IMR-90 (cell line): Measurements from ENCODE around the gene SLC23A2. TPM values are rescaled to one million over a fixed set of nuclear protein-coding genes. Genes with fewer than 3 reads are reported as not detected.

Source experiments
- ATAC-seq: fragments of 200-7000 bp; cut with Tn5 transposase; 2 replicates; pipeline ENCODE4 v1.9.1; 2020; ENCODE audit warnings: low read depth, mild to moderate bottlenecking, moderate library complexity
- BruUV-seq: library from RNA; stranded (reverse); fragments of 400-500 nt; replicated peaks from 2 replicates; lab custom pipeline; 2021; lab: Mats Ljungman, UMichigan
- CTCF ChIA-PET: fragments of 300-600 bp; formaldehyde crosslinking; extraction: SDS; loops from one replicate; lab custom pipeline; 2021; ENCODE audit warnings: antibody characterized with exemption; lab: Yijun Ruan, JAX
- POLR2A ChIA-PET: fragments of 300-600 bp; sonication (Branson Sonifier 250); formaldehyde crosslinking; loops from one replicate; lab custom pipeline; 2022; ENCODE audit warnings: antibody characterized with exemption; ENCODE audit not compliant: unreplicated experiment; lab: Charles Lee
- DNase-seq: peaks from one replicate; pipeline ENCODE4 v3.0.0; 2013
- H2AFZ ChIP-seq: replicated peaks from 2 replicates; pipeline ENCODE3; 2013; ENCODE audit warnings: low read length, mild to moderate bottlenecking; ENCODE audit not compliant: poor library complexity
- H2AK5ac ChIP-seq: 2 replicates; pipeline ENCODE4 v1.6.1; 2013; ENCODE audit warnings: low read depth, low read length, inconsistent platforms
- H2AK9ac ChIP-seq: replicated peaks from 2 replicates; pipeline ENCODE3; 2013; ENCODE audit warnings: mild to moderate bottlenecking, low read depth, low read length, moderate library complexity; ENCODE audit not compliant: poor library complexity
- H2BK120ac ChIP-seq: 2 replicates; pipeline ENCODE4 v1.6.1; 2013; ENCODE audit warnings: low read depth, low read length, inconsistent platforms
- H2BK15ac ChIP-seq: 3 replicates; pipeline ENCODE4 v1.6.1; 2013; ENCODE audit warnings: low read depth, low read length, inconsistent platforms
- H2BK20ac ChIP-seq: 2 replicates; pipeline ENCODE4 v1.6.1; 2013; ENCODE audit warnings: low read depth, mild to moderate bottlenecking, inconsistent platforms, low read length, moderate library complexity
- H2BK5ac ChIP-seq: 2 replicates; pipeline ENCODE4 v1.6.1; 2013; ENCODE audit warnings: mild to moderate bottlenecking, low read depth, low read length, inconsistent platforms; ENCODE audit not compliant: poor library complexity, severe bottlenecking
- H3K14ac ChIP-seq: replicated peaks from 2 replicates; pipeline ENCODE4 v1.6.1; 2013; ENCODE audit warnings: low read depth, low read length, inconsistent platforms
- H3K18ac ChIP-seq: 2 replicates; pipeline ENCODE4 v1.6.1; 2013; ENCODE audit warnings: low read depth, low read length, control low read depth
- H3K23ac ChIP-seq: 2 replicates; pipeline ENCODE4 v1.6.1; 2013; ENCODE audit warnings: low read depth, low read length, inconsistent platforms
- H3K27ac ChIP-seq: 2 replicates; pipeline ENCODE4 v1.5.1; 2013; ENCODE audit warnings: mild to moderate bottlenecking, control low read depth, low read length; ENCODE audit not compliant: insufficient read depth
- H3K27me3 ChIP-seq: 2 replicates; pipeline ENCODE4 v1.6.1; 2013; ENCODE audit warnings: low read length; ENCODE audit not compliant: control insufficient read depth, insufficient read depth
- H3K36me3 ChIP-seq: 2 replicates; pipeline ENCODE4 v1.6.1; 2013; ENCODE audit warnings: low read length, mixed read lengths; ENCODE audit not compliant: control insufficient read depth, insufficient read depth
- H3K4ac ChIP-seq: 2 replicates; pipeline ENCODE4 v1.6.1; 2013; ENCODE audit warnings: low read depth, low read length, inconsistent platforms
- H3K4me1 ChIP-seq: 2 replicates; pipeline ENCODE4 v1.6.1; 2013; ENCODE audit warnings: low read length, mixed read lengths; ENCODE audit not compliant: control insufficient read depth, insufficient read depth
- H3K4me2 ChIP-seq: 2 replicates; pipeline ENCODE4 v1.6.1; 2013; ENCODE audit warnings: low read depth, mild to moderate bottlenecking, control low read depth, low read length, moderate library complexity
- H3K4me3 ChIP-seq: 2 replicates; pipeline ENCODE4 v1.5.1; 2013; ENCODE audit warnings: low read depth, mild to moderate bottlenecking, control low read depth, low read length, moderate library complexity; ENCODE audit not compliant: insufficient read depth
- H3K56ac ChIP-seq: 2 replicates; pipeline ENCODE4 v1.6.1; 2013; ENCODE audit warnings: low read length, inconsistent platforms; ENCODE audit not compliant: insufficient read depth; ENCODE audit errors: extremely low read depth
- H3K79me1 ChIP-seq, 2 experiments: 2 replicates each; pipeline ENCODE4 v1.6.1; 2013; ENCODE audit warnings: low read length in 2 of 2, inconsistent platforms in 1 of 2, low read depth in 1 of 2
- H3K9ac ChIP-seq: 2 replicates; pipeline ENCODE4 v1.6.1; 2013; ENCODE audit warnings: low read depth, low read length, control low read depth
- H3K9me1 ChIP-seq: 2 replicates; pipeline ENCODE4 v1.6.1; 2013; ENCODE audit warnings: low read length, inconsistent platforms; ENCODE audit not compliant: insufficient read depth
- H3K9me3 ChIP-seq: 2 replicates; pipeline ENCODE4 v1.6.1; 2013; ENCODE audit warnings: low read length; ENCODE audit not compliant: control insufficient read depth, insufficient read depth
- H4K20me1 ChIP-seq: 2 replicates; pipeline ENCODE4 v1.6.1; 2013; ENCODE audit warnings: low read length, inconsistent platforms; ENCODE audit not compliant: insufficient read depth
- H4K5ac ChIP-seq: 2 replicates; pipeline ENCODE4 v1.6.1; 2013; ENCODE audit warnings: mild to moderate bottlenecking, low read depth, low read length, control low read depth
- H4K8ac ChIP-seq, 2 experiments: 2 replicates each; pipeline ENCODE4 v1.6.1; 2013; ENCODE audit warnings: low read depth in 2 of 2, low read length in 2 of 2, control low read depth in 1 of 2, inconsistent platforms in 1 of 2
- H4K91ac ChIP-seq: 2 replicates; pipeline ENCODE4 v1.6.1; 2013; ENCODE audit warnings: low read depth, low read length, inconsistent platforms; ENCODE audit not compliant: insufficient read depth
- BHLHE40 ChIP-seq: fragments of 150-350 bp; IDR thresholded peaks from 2 replicates; pipeline ENCODE4 v1.6.1; 2016; ENCODE audit warnings: mild to moderate bottlenecking, low read depth, low read length
- CEBPB ChIP-seq: IDR thresholded peaks from 2 replicates; pipeline ENCODE4 v1.6.1; 2012; ENCODE audit warnings: low read depth, low read length, improper control_type of control experiment
- CHD1 ChIP-seq: IDR thresholded peaks from 2 replicates; pipeline ENCODE4 v1.6.1; 2012; ENCODE audit warnings: low read depth, low read length, improper control_type of control experiment
- FOS ChIP-seq: fragments of 150-350 bp; IDR thresholded peaks from 2 replicates; pipeline ENCODE4 v1.6.1; 2016; ENCODE audit warnings: low read depth, low read length
- MAFK ChIP-seq: IDR thresholded peaks from 2 replicates; pipeline ENCODE4 v1.6.1; 2012; ENCODE audit warnings: low read depth, low read length, improper control_type of control experiment
- MAZ ChIP-seq: IDR thresholded peaks from 2 replicates; pipeline ENCODE4 v1.6.1; 2012; ENCODE audit warnings: low read depth, mild to moderate bottlenecking, low read length, improper control_type of control experiment, moderate library complexity, borderline replicate concordance
- MXI1 ChIP-seq: IDR thresholded peaks from 2 replicates; pipeline ENCODE4 v1.6.1; 2012; ENCODE audit warnings: low read depth, mild to moderate bottlenecking, low read length, moderate library complexity, borderline replicate concordance
- NFE2L2 ChIP-seq: fragments of 150-350 bp; IDR thresholded peaks from 2 replicates; pipeline ENCODE4 v1.6.1; 2016; ENCODE audit warnings: low read depth, mild to moderate bottlenecking, low read length
- POLR2A ChIP-seq: IDR thresholded peaks from 2 replicates; pipeline ENCODE4 v1.6.1; 2012; ENCODE audit warnings: mild to moderate bottlenecking, low read depth, low read length
- RAD21 ChIP-seq: IDR thresholded peaks from 2 replicates; pipeline ENCODE4 v1.6.1; 2012; ENCODE audit warnings: low read length, improper control_type of control experiment
- RCOR1 ChIP-seq: IDR thresholded peaks from 2 replicates; pipeline ENCODE4 v1.6.1; 2012; ENCODE audit warnings: mild to moderate bottlenecking, low read length, improper control_type of control experiment; ENCODE audit not compliant: insufficient replicate concordance
- RFX5 ChIP-seq: IDR thresholded peaks from 2 replicates; pipeline ENCODE4 v1.8.0; 2012; ENCODE audit warnings: low read depth, mild to moderate bottlenecking, low read length, moderate library complexity
- SMC3 ChIP-seq: fragments of 150-350 bp; IDR thresholded peaks from 2 replicates; pipeline ENCODE4 v1.6.1; 2016; ENCODE audit warnings: low read depth, mild to moderate bottlenecking, antibody characterized with exemption, low read length, moderate library complexity
- USF2 ChIP-seq: fragments of 150-350 bp; IDR thresholded peaks from 2 replicates; pipeline ENCODE4 v1.6.1; 2017; ENCODE audit warnings: mild to moderate bottlenecking, antibody characterized with exemption, low read length, low read depth
- WGBS, 2 experiments: methylation state at CpG; one replicate each; pipeline versions ENCODE4 v1.1.5 to v1.1.7; 2013; ENCODE audit warnings: missing lambda C conversion rate in 2 of 2; ENCODE audit not compliant: insufficient read length in 1 of 2; ENCODE audit errors: extremely low coverage in 2 of 2; 5-methylcytosine and 5-hydroxymethylcytosine counted together
- dilution Hi-C: fragments of 300-500 bp; cut with HindIII; formaldehyde crosslinking; loops from one replicate; pipeline ENCODE4 v1.14.3; 2018; ENCODE audit warnings: low sequenced_read_pairs; ENCODE audit not compliant: unreplicated experiment
- in situ Hi-C: fragments of 300-500 bp; cut with MboI; formaldehyde crosslinking; loops from 3 replicates; pipeline ENCODE4 v1.14.3; 2019; ENCODE audit warnings: low sequenced_read_pairs, inconsistent platforms, mixed read lengths
- intact Hi-C: fragments of 100-400 bp; cut with micrococcal nuclease; formaldehyde crosslinking; loops from 2 replicates; pipeline ENCODE4 v1.10.0; 2022
- polyA plus RNA-seq, 3 experiments: library from polyadenylated mRNA; depleted of rRNA; stranded (reverse); fragments of >200 nt; gene quantifications; 2 replicates each; pipeline ENCODE4 v1.2.3, GENCODE V29; 2012; ENCODE audit warnings: low replicate concordance in 1 of 3
- total RNA-seq: library from RNA; depleted of rRNA; stranded (reverse); fragments of >200 nt; gene quantifications from 2 replicates; pipeline ENCODE4 v1.2.3, GENCODE V29; 2012
- TF ChIP-seq, protein P1 (sequence below): conservative IDR thresholded peaks from 2 replicates; pipeline ENCODE4 v1.5.1; 2012; ENCODE audit warnings: mild to moderate bottlenecking, low read depth, low read length, improper control_type of control experiment
- TF ChIP-seq, protein P2 (sequence below): fragments of 150-350 bp; IDR thresholded peaks from 2 replicates; pipeline ENCODE4 v1.6.1; 2016; ENCODE audit warnings: low read depth, mild to moderate bottlenecking, low read length, moderate library complexity, borderline replicate concordance

SLC23A2 gene
- total and polyA plus RNA-seq, 2 of the 4 experiments (the other 2 are of a cell fraction) = 10.2 to 14.4 TPM

DNA sequence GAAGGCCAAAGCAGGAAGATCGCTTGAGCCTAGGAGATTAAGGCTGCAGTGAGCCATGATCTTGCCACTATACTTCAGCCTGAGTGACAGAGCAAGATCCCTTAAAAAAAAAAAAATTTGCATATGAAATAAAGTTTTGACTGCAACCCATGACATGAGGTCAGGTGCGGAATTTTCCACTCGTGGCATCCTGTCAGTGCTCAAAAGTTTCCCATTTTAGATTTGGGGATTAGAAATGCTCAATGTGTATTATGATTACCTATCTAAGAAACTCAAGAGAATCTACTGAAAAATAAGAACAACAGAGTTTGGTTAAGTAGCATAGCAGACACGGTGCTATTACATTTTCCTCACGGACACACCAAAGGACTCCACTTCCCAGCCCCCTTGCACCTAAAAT is 11.7 kb downstream of the SLC23A2 start:
- Histone ChIP-seq H3K23ac (no peak overlapping the region), H2AFZ (no peak overlapping the region), H3K9ac (no peak overlapping the region), H2BK20ac (no peak overlapping the region), H2AK9ac (no peak overlapping the region), H3K9me3 (no peaks in the 10 kb centered on the region), H4K91ac (no peak overlapping the region), H2BK15ac (no peak overlapping the region), H3K18ac (no peak overlapping the region), H3K4me2 (no peak overlapping the region), H3K14ac (no peak overlapping the region), H3K4ac (no peak overlapping the region), H3K4me1 (no peaks in the 10 kb centered on the region; the same call in 1 of the 2 replicates), H3K56ac (no peak overlapping the region), H2AK5ac (no peak overlapping the region), H3K79me1 (peaks cover 8 to 46% of the 10 kb centered on the region in 2 experiments; a peak in 3 of 4 replicates), H2BK5ac (no peak overlapping the region), H3K27ac (no peak overlapping the region), H3K4me3 (no peak overlapping the region), H3K36me3 (no peaks in the 10 kb centered on the region), H2BK120ac (no peak overlapping the region), H4K5ac (no peak overlapping the region), H3K9me1 (no peaks in the 10 kb centered on the region), H3K27me3 (no peaks in the 10 kb centered on the region), H4K20me1 (peaks cover 20% of the 10 kb centered on the region), H4K8ac (no peak overlapping the region)
- ChIA-PET CTCF (no interaction called here), POLR2A (no interaction called here)
- ATAC-seq (no peak), DNase-seq (no peak)
- intact Hi-C loops = no loop called here
- TF ChIP-seq POLR2A (no peak), RAD21 (no peak), MAZ (no peak), SMC3 (no peak), RFX5 (no peak), USF2 (no peak), FOS (no peak), NFE2L2 (no peak), MAFK (no peak), CEBPB (no peak), MXI1 (no peak), RCOR1 (no peak), CHD1 (no peak), BHLHE40 (no peak)
- TF ChIP-seq, protein P1, sequence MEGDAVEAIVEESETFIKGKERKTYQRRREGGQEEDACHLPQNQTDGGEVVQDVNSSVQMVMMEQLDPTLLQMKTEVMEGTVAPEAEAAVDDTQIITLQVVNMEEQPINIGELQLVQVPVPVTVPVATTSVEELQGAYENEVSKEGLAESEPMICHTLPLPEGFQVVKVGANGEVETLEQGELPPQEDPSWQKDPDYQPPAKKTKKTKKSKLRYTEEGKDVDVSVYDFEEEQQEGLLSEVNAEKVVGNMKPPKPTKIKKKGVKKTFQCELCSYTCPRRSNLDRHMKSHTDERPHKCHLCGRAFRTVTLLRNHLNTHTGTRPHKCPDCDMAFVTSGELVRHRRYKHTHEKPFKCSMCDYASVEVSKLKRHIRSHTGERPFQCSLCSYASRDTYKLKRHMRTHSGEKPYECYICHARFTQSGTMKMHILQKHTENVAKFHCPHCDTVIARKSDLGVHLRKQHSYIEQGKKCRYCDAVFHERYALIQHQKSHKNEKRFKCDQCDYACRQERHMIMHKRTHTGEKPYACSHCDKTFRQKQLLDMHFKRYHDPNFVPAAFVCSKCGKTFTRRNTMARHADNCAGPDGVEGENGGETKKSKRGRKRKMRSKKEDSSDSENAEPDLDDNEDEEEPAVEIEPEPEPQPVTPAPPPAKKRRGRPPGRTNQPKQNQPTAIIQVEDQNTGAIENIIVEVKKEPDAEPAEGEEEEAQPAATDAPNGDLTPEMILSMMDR = no peak
- TF ChIP-seq, protein P2, sequence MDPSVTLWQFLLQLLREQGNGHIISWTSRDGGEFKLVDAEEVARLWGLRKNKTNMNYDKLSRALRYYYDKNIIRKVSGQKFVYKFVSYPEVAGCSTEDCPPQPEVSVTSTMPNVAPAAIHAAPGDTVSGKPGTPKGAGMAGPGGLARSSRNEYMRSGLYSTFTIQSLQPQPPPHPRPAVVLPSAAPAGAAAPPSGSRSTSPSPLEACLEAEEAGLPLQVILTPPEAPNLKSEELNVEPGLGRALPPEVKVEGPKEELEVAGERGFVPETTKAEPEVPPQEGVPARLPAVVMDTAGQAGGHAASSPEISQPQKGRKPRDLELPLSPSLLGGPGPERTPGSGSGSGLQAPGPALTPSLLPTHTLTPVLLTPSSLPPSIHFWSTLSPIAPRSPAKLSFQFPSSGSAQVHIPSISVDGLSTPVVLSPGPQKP = no peak
- in situ Hi-C loops = no loop called here
- BruUV-seq = no TSS peak
- dilution Hi-C loops = no loop called here
- 95% methylated on average over 3 of the region's 5 CpGs; no CpG with 5 or more reads in 1 of the 2 experiments for WGBS, 2 experiments
